ENCODE measurements around the gene ARMH4. TPM values are rescaled to one million over a fixed set of nuclear protein-coding genes. Genes with fewer than 3 reads are reported as not detected.

ARMH4 gene
- total RNA-seq, 1 experiment from 2014 or later, result 1.8 TPM

- POLR2A ChIA-PET, result no interaction called here
- BruUV-seq (replicated peaks), result no TSS peak
Observed at GRCh38 chr14:58106446-58106845, 45.6 kb downstream of the ARMH4 start.

GRCh38 chr14:58104808-58105207, 47.2 kb downstream of the ARMH4 start:
- BruUV-seq (replicated peaks), result no TSS peak
- ATAC-seq (no peak), DNase-seq (ENCODE audit: low read depth, low spot score) (no peak)
- POLR2A ChIA-PET, result no interaction called here
- no peak overlapping the region for H3K4me3 ChIP-seq (ENCODE audit: low read depth in 2 of 2, low read length in 2 of 2)
- H3K27ac ChIP-seq (ENCODE audit: low read length), result no peak overlapping the region
- intact Hi-C loops (cut with micrococcal nuclease; ENCODE audit: unreplicated experiment), result no loop called here
- in situ Hi-C loops (cut with HindIII; ENCODE audit: low pct_unique_long_range_greater_than_20kb, low sequenced_read_pairs), result no loop called here
- no peaks in the 10 kb centered on the region for H3K4me1 ChIP-seq (ENCODE audit: control insufficient read depth, insufficient read depth, low read length)
- no peak for TF ChIP-seq CTCF (IDR thresholded peaks at IDR 0.05)
- no peak for TF ChIP-seq TCF7L2 (IDR thresholded peaks at IDR 0.05; ENCODE audit: low read depth, low read length)
- TF ChIP-seq POLR2AphosphoS5 (IDR thresholded peaks at IDR 0.05; ENCODE audit: low read depth, low read length), result no peak
- TF ChIP-seq SIN3A (IDR thresholded peaks at IDR 0.05; ENCODE audit: borderline replicate concordance, insufficient read depth, low read depth, low read length), result no peak
- TF ChIP-seq REST (IDR thresholded peaks at IDR 0.05; ENCODE audit: insufficient read depth in 1 of 2, low read depth in 2 of 2, low read length in 1 of 2), result no peak
- no peaks in the 10 kb centered on the region for H3K36me3 ChIP-seq (ENCODE audit: control insufficient read depth, insufficient read depth, low read length)
- CTCF ChIA-PET, result no interaction called here
- H3K9me3 ChIP-seq (ENCODE audit: control insufficient read depth, insufficient read depth, low read depth, low read length), result no peaks in the 10 kb centered on the region
- H3K27me3 ChIP-seq (ENCODE audit: control insufficient read depth, insufficient read depth, low read length), result peaks cover 2% of the 10 kb centered on the region; the same call in 1 of the 2 replicates

More at GRCh38 chr14:58106446-58106845, 45.6 kb downstream of the ARMH4 start:
- Histone ChIP-seq H3K9me3 (ENCODE audit: control insufficient read depth, insufficient read depth, low read depth, low read length) (no peaks in the 10 kb centered on the region), H3K36me3 (ENCODE audit: control insufficient read depth, insufficient read depth, low read length) (no peaks in the 10 kb centered on the region), H3K4me3 (ENCODE audit: low read depth in 2 of 2, low read length in 2 of 2) (no peak overlapping the region), H3K4me1 (ENCODE audit: control insufficient read depth, insufficient read depth, low read length) (no peaks in the 10 kb centered on the region), H3K27ac (ENCODE audit: low read length) (no peak overlapping the region), H3K27me3 (ENCODE audit: control insufficient read depth, insufficient read depth, low read length) (peaks cover 2% of the 10 kb centered on the region; the same call in 1 of the 2 replicates)
- ATAC-seq, result no peak
- intact Hi-C loops (cut with micrococcal nuclease; ENCODE audit: unreplicated experiment), result no loop called here
- TF ChIP-seq REST (IDR thresholded peaks at IDR 0.05; ENCODE audit: insufficient read depth in 1 of 2, low read depth in 2 of 2, low read length in 1 of 2) (no peak), TCF7L2 (IDR thresholded peaks at IDR 0.05; ENCODE audit: low read depth, low read length) (no peak), POLR2AphosphoS5 (IDR thresholded peaks at IDR 0.05; ENCODE audit: low read depth, low read length) (no peak), SIN3A (IDR thresholded peaks at IDR 0.05; ENCODE audit: borderline replicate concordance, insufficient read depth, low read depth, low read length) (no peak), CTCF (IDR thresholded peaks at IDR 0.05) (no peak)
- CTCF ChIA-PET, result no interaction called here
- DNase-seq (ENCODE audit: low read depth, low spot score), result no peak
- in situ Hi-C loops (cut with HindIII; ENCODE audit: low pct_unique_long_range_greater_than_20kb, low sequenced_read_pairs), result no loop called here

Measured in Panc1 (cell line).